Measurements from ENCODE around the gene SLC36A1.

- no peak for TF ChIP-seq REST (IDR thresholded peaks at IDR 0.05; ENCODE audit: insufficient read depth in 1 of 2, low read depth in 2 of 2, low read length in 1 of 2)
- no peak for TF ChIP-seq CTCF (IDR thresholded peaks at IDR 0.05)
- TF ChIP-seq POLR2AphosphoS5 (IDR thresholded peaks at IDR 0.05; ENCODE audit: low read depth, low read length), result no peak
- no peak for TF ChIP-seq SIN3A (IDR thresholded peaks at IDR 0.05; ENCODE audit: borderline replicate concordance, insufficient read depth, low read depth, low read length)
- TF ChIP-seq TCF7L2 (IDR thresholded peaks at IDR 0.05; ENCODE audit: low read depth, low read length), result no peak
Observed at GRCh38 chr5:151465476-151465875, 18.1 kb downstream of the SLC36A1 start.
